NOMO-1 treated with DMSO at 0.1 percent for 48 hours (cell line): Measurements from ENCODE around the gene HDAC2.
A peak's percentile ranks its signal among the peaks of the same experiment; 100 is the strongest.
"Not testable (repeated sequence)": the region's sequence is repeated elsewhere in the genome, so short reads cannot be mapped to it uniquely, and the experiment has no call there.

ENCODE experiments used
- DNase-seq: peaks from one replicate; lab custom pipeline; 2025; ENCODE audit not compliant: unreplicated experiment; lab: John Stamatoyannopoulos, UW

Gene HDAC2

GRCh38 chr6:113920663-113921267 is 50.2 kb downstream of the HDAC2 start:
- peak; percentile 39 for DNase-seq

GRCh38 chr6:113910285-113910684 is 60.7 kb downstream of the HDAC2 start:
- not testable (repeated sequence) for DNase-seq

- DNase-seq, result peak; percentile 52
Measured at GRCh38 chr6:113909224-113909856, 61.6 kb downstream of the HDAC2 start.

DNA sequence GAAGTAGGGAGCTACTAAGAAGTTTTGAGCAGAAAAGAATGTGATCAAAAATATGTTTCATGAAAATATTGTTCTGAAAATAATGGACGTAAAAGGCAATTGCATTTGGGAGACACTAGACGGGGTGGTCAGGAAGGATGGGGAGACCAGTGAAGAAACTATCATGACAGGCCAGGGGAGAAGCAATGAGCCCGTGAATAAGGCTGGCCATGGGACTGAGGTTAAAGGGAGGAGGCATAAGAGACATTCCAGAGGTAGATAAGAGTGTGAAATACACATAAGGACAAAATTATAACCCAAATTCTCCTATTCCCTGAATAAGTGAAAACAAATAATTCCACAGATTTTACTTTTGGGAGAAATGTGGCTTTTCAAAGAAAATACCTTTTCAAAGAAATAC is 62.1 kb downstream of the HDAC2 start:
- DNase-seq, result no peak

GRCh38 chr6:113907102-113907815 is 63.7 kb downstream of the HDAC2 start:
- DNase-seq, result no peak

DNA sequence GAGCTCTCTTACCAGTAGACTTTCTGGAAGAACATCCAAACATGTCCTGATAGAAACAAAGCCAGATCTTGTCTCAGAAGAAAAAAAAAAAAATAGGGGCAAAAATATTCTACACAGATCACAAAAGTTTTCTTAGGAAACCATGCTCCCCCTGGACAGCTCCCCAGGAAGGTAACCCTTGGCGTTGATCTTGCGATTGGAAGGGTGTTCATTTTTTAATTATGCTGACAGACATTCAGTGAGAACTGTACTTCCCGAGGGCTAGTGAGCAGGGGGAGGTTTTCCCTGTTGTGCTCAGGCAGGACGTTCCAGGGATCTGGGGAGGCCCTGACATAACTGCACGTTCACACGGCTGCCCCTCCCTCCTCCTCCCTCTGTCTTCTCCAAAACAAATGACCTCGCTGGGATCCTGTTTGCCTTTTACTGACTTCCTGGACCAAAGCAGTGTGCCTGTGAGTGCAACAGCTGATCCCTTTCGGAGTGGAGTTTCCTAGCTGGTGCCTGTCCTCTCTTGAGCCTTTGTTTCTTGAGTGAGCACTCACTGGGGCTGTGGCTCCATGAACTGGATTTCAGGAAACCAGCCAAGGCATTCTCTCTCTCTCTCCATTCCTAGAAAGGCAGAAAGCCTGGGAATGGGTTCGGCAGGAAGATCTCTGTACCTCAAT is 67.2 kb downstream of the HDAC2 start:
- DNase-seq, result no peak

- DNase-seq, result no peak
Measured at GRCh38 chr6:113901482-113901881, 69.5 kb downstream of the HDAC2 start.

- no peak for DNase-seq
Measured at GRCh38 chr6:113894712-113895674, 76.0 kb downstream of the HDAC2 start.

DNA sequence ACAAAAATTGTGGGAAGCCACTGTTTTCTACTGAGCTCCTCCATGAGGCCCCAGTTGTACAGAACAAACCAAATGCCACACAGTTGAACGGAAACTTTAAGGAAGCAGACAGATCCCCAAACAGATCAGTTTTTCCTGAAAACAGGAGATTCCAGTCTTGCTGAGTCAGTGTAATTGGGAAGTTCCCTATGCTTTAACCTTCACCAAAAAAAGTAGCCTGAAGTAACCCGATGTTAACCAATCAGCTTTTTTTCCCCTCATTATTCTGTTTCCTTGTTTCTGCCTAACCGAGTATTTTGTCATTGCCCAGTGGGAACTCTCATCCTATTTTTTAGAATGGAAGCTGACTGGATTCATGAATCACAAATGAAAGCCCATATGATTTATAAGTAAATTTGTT is 77.1 kb downstream of the HDAC2 start:
- DNase-seq, result no peak

- DNase-seq, result no peak
Measured at GRCh38 chr6:113893451-113893850, 77.5 kb downstream of the HDAC2 start.

DNA sequence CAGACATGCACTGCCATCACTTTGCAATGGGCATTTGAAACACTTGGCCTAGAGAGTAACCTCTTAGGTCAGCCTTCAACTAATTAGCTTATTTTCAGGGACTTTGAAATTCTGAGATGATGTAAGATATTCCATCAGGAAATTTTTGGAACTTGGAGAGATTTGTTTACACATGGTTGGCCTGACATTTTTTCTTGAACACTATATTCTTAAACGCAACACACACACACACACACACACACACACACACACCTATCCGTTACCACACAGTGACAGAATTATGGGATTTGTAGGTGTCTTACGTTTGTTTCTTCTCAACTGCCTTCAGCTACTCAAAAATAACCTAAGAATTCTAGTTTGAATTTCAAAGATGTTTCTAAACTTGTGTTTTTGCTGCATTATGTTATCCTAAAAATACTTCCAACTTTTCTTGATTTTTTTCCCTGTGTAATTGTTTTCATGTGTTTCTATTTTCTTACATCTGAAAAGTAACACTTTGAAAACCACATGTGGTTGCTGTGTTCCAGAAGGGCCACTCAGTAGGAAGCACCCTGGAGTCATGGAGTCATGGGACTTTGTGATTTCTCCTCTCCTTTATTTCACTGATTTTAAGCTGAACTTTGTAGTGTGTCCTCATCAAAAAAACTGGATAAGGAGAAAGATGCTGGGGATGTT is 81.9 kb downstream of the HDAC2 start:
- no peak for DNase-seq

DNA sequence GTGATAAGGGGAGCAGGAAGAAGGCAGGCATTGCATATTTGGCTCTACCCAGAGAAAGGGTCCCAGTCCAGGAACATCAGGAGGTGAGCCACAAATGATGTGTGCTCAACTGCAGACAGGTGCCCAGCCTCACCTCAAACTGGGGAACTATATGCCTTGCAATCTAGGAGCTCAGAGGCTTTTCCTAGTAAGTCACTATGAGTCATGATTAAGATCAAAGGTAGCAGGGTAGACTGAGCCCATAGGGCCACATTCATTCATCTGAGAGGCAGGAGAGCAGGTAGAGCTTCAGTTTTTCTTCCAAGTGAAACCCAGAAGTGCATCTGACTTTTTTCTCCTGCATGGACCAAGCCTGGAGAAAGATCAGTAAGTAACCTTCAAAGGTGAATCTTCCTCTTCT is 82.5 kb downstream of the HDAC2 start:
- DNase-seq, result no peak

DNA sequence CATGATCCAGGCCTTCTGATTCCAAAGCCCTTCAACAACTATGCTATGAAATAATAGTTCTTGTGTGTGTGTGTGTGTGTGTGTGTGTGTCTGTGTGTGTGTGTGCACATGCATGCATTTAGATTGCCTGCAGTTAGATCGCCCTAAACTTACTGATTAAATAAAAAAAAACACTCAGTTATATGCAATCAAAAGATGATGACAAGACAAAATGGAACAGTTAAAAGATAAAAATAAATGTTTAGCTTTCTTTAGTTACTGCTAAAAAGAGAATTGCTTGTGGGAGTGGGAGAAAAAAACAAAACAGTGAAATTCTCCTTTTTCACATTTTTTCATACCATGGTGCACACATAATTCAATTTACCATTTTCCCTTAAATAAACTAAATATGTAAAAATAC is 84.4 kb downstream of the HDAC2 start:
- no peak for DNase-seq

GRCh38 chr6:113884011-113884410 is 86.9 kb downstream of the HDAC2 start:
- no peak for DNase-seq
